GM21737 (cell line): ENCODE measurements around the gene TRPV6.

Experiments
- ATAC-seq: cut with Tn5 transposase; IDR thresholded peaks from one replicate; pipeline ENCODE4 v1.9.1; 2021; ENCODE audit warnings: mild to moderate bottlenecking, moderate library complexity; ENCODE audit not compliant: unreplicated experiment

The TRPV6 gene

GRCh38 chr7:142886866-142887265 lies 1.3 kb upstream of the TRPV6 start:
- ATAC-seq, result no peak

- no peak for ATAC-seq
Observed at GRCh38 chr7:142884286-142884640, 1.3 kb downstream of the TRPV6 start.

GRCh38 chr7:142883571-142884285 lies 1.8 kb downstream of the TRPV6 start:
- no peak for ATAC-seq

GRCh38 chr7:142883145-142883544 lies 2.4 kb downstream of the TRPV6 start:
- no peak for ATAC-seq

- ATAC-seq, result no peak
Observed at GRCh38 chr7:142882338-142882678, 3.2 kb downstream of the TRPV6 start.

- no peak for ATAC-seq
Observed at GRCh38 chr7:142881586-142882337, 3.8 kb downstream of the TRPV6 start.

GRCh38 chr7:142880876-142881505 lies 4.6 kb downstream of the TRPV6 start:
- ATAC-seq, result no peak

GRCh38 chr7:142879060-142879459 lies 6.5 kb downstream of the TRPV6 start:
- no peak for ATAC-seq

- ATAC-seq, result no peak
Observed at GRCh38 chr7:142878315-142878714, 7.2 kb downstream of the TRPV6 start.

- ATAC-seq, result no peak
Observed at GRCh38 chr7:142876991-142877910, 8.3 kb downstream of the TRPV6 start.

- ATAC-seq, result no peak
Observed at GRCh38 chr7:142876236-142876960, 9.1 kb downstream of the TRPV6 start.

- no peak for ATAC-seq
Observed at GRCh38 chr7:142875456-142875855, 10.1 kb downstream of the TRPV6 start.

- ATAC-seq, result no peak
Observed at GRCh38 chr7:142874837-142875236, 10.7 kb downstream of the TRPV6 start.

- no peak for ATAC-seq
Observed at GRCh38 chr7:142874409-142874808, 11.1 kb downstream of the TRPV6 start.

- ATAC-seq, result no peak
Observed at GRCh38 chr7:142873871-142874270, 11.7 kb downstream of the TRPV6 start.

- no peak for ATAC-seq
Observed at GRCh38 chr7:142873281-142873784, 12.2 kb downstream of the TRPV6 start.

GRCh38 chr7:142872106-142872675 lies 13.4 kb downstream of the TRPV6 start:
- no peak for ATAC-seq

GRCh38 chr7:142871260-142872105 lies 14.1 kb downstream of the TRPV6 start:
- no peak for ATAC-seq
